ENCODE results near the gene FAM228B. TPM values are rescaled to one million over a fixed set of nuclear protein-coding genes. Genes with fewer than 3 reads are reported as not detected.

Gene FAM228B
- total and polyA plus RNA-seq, 9 of the 15 experiments (the other 6 are each of a cell fraction or from before 2014, with no cell fraction given): 1.1 to 3.7 (median 2.6) TPM

DNA sequence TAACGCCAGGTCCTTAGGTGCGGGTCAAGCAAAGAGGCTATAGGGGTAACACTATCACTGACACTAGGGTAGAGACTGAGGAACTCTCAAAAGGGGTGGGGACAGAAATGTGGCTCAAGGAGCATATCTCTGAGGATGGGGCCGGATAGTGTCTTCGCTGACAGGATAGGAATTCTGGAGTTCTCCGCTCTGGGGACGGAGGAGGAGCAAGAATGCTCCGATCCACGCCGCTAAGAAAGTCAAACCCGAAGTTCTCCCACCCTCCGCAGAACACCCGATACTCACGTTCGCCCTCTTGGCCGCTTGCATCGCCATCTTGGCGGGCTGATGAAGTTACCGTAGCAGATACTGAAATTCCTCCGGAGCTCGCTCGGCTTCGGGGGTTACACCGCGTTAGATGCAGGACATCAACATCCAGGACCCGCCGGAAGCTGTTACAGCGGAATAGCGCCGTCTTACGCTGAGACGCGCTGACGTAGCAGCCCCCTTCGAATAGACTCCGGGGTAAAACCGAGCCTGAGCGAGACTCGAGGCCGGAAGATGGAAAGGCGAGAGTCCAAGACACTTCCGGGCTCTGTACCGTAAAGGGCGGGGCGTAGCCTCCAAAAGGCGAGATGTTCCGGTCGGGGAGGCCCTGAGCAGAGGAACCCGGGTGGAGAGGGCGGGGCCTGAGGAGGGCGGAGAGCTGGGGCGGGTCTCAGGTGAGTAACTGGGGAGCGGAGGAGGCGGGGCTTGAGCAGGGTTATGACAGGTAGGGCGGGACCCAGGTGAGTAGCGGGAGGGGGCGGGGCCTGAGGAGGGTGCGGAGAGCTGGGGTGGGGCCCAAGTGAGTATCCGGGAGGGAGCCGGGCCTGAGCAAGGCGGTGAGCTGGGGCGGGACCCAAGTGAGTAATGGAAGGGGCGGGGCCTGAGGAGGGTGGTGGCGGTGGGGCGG is 47.1 kb upstream of the FAM228B start, which contains the start of gene SF3B6 (continued):
- TF ChIP-seq ZNF277 (CRISPR knock-in tag; IDR thresholded peaks at IDR 0.05; ENCODE audit: borderline replicate concordance) (no peak), ZNF778 (CRISPR knock-in tag; IDR thresholded peaks at IDR 0.05) (no peak), RNF219 (CRISPR knock-in tag; IDR thresholded peaks at IDR 0.05) (no peak), JUNB (CRISPR knock-in tag; conservative IDR thresholded peaks at IDR 0.05) (no peak), HIVEP1 (CRISPR knock-in tag; IDR thresholded peaks at IDR 0.05) (no peak), ZNF146 (CRISPR knock-in tag; IDR thresholded peaks at IDR 0.05; ENCODE audit: unreplicated experiment) (no peak), CREM (IDR thresholded peaks at IDR 0.05; ENCODE audit: low read depth) (peak; percentile 99), SMAD3 (CRISPR knock-in tag; conservative IDR thresholded peaks at IDR 0.05) (no peak), ZNF512 (tag; IDR thresholded peaks at IDR 0.05) (no peak), HOXB6 (CRISPR knock-in tag; IDR thresholded peaks at IDR 0.05; ENCODE audit: borderline replicate concordance) (no peak), RAD21 (CRISPR knock-in tag; conservative IDR thresholded peaks at IDR 0.05 in 1 of 2, IDR thresholded peaks at IDR 0.05 in 1 of 2) (no peak), TBL1XR1 (IDR thresholded peaks at IDR 0.05; ENCODE audit: low read length in 2 of 2) (peak in 1 of 2 experiments; percentile 90; a peak in 2 of 4 replicates), FOXA3 (CRISPR knock-in tag; conservative IDR thresholded peaks at IDR 0.05 in 1 of 2, IDR thresholded peaks at IDR 0.05 in 1 of 2) (peak; percentile 27 to 66; a peak in 1 of 4 replicates), PYGO2 (tag; IDR thresholded peaks at IDR 0.05) (no peak), ILF3 (IDR thresholded peaks at IDR 0.05; ENCODE audit: borderline replicate concordance) (no peak)
- TF ChIP-seq, protein P1, sequence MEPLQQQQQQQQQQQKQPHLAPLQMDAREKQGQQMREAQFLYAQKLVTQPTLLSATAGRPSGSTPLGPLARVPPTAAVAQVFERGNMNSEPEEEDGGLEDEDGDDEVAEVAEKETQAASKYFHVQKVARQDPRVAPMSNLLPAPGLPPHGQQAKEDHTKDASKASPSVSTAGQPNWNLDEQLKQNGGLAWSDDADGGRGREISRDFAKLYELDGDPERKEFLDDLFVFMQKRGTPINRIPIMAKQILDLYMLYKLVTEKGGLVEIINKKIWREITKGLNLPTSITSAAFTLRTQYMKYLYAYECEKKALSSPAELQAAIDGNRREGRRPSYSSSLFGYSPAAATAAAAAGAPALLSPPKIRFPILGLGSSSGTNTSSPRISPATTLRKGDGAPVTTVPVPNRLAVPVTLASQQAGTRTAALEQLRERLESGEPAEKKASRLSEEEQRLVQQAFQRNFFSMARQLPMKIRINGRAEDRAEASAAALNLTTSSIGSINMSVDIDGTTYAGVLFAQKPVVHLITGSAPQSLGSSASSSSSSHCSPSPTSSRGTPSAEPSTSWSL (CRISPR knock-in tag; IDR thresholded peaks at IDR 0.05; ENCODE audit: borderline replicate concordance): no peak
- TF ChIP-seq, protein P2, sequence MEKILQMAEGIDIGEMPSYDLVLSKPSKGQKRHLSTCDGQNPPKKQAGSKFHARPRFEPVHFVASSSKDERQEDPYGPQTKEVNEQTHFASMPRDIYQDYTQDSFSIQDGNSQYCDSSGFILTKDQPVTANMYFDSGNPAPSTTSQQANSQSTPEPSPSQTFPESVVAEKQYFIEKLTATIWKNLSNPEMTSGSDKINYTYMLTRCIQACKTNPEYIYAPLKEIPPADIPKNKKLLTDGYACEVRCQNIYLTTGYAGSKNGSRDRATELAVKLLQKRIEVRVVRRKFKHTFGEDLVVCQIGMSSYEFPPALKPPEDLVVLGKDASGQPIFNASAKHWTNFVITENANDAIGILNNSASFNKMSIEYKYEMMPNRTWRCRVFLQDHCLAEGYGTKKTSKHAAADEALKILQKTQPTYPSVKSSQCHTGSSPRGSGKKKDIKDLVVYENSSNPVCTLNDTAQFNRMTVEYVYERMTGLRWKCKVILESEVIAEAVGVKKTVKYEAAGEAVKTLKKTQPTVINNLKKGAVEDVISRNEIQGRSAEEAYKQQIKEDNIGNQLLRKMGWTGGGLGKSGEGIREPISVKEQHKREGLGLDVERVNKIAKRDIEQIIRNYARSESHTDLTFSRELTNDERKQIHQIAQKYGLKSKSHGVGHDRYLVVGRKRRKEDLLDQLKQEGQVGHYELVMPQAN (IDR thresholded peaks at IDR 0.05; ENCODE audit: borderline replicate concordance): peak; percentile 85
